WTC11 (cell line): ENCODE results near the gene TMCC1. TPM values are rescaled to one million over a fixed set of nuclear protein-coding genes. Genes with fewer than 3 reads are reported as not detected.
A peak's percentile ranks its signal among the peaks of the same experiment; 100 is the strongest.

ENCODE experiments used
- ATAC-seq: fragments of 200-7000 bp; cut with Tn5 transposase; 2 replicates; pipeline ENCODE4 v1.10.0; 2021; ENCODE audit warnings: mild to moderate bottlenecking, moderate library complexity
- CTCF ChIA-PET: fragments of 300-600 bp; sonication (Branson Sonifier 250); formaldehyde crosslinking; loops from one replicate; lab custom pipeline; 2021; ENCODE audit warnings: antibody characterized with exemption; lab: Charles Lee
- POLR2A ChIA-PET: fragments of 350-600 bp; sonication (Branson Sonifier 250); formaldehyde crosslinking; loops from one replicate; lab custom pipeline; 2021; ENCODE audit warnings: antibody characterized with exemption; lab: Charles Lee
- DNase-seq: peaks from one replicate; pipeline ENCODE4 v3.0.0; 2021; ENCODE audit warnings: low spot score
- H3K27ac Mint-ChIP-seq: 2 replicates; pipeline ENCODE4 v1.8.0; 2021; ENCODE audit warnings: mixed read lengths
- H3K27me3 Mint-ChIP-seq: 2 replicates; pipeline ENCODE4 v1.8.0; 2021; ENCODE audit warnings: low read depth, mild to moderate bottlenecking, moderate library complexity, mixed read lengths
- H3K36me3 Mint-ChIP-seq: 2 replicates; pipeline ENCODE4 v1.8.0; 2021; ENCODE audit warnings: mixed read lengths
- H3K4me1 Mint-ChIP-seq: 2 replicates; pipeline ENCODE4 v1.8.0; 2022; ENCODE audit warnings: mixed read lengths
- H3K4me3 Mint-ChIP-seq: 2 replicates; pipeline ENCODE4 v1.8.0; 2021; ENCODE audit warnings: mild to moderate bottlenecking, moderate library complexity, mixed read lengths
- H3K9me3 Mint-ChIP-seq: 2 replicates; pipeline ENCODE4 v1.8.0; 2021; ENCODE audit warnings: mixed read lengths
- AR ChIP-seq: fragments of 250-450 bp; sonication (Bioruptor Pico); IDR thresholded peaks from 2 replicates; pipeline ENCODE4 v1.9.0; 2021; ENCODE audit warnings: mild to moderate bottlenecking
- ARID4B ChIP-seq: sonication (generic); formaldehyde crosslinking; IDR thresholded peaks from 2 replicates; pipeline ENCODE4 v1.8.0; 2023; ENCODE audit warnings: missing genetic modification reagents, mild to moderate bottlenecking, borderline replicate concordance
- ATF1 ChIP-seq: sonication (generic); formaldehyde crosslinking; IDR thresholded peaks from 2 replicates; pipeline ENCODE4 v1.8.1; 2023; ENCODE audit warnings: mild to moderate bottlenecking, moderate library complexity, missing genetic modification reagents
- ATF3 ChIP-seq: sonication (generic); formaldehyde crosslinking; conservative IDR thresholded peaks from 2 replicates; pipeline ENCODE4 v1.8.1; 2022; ENCODE audit warnings: mild to moderate bottlenecking, missing genetic modification reagents
- EMX1 ChIP-seq: fragments of 250-450 bp; sonication (Bioruptor Pico); IDR thresholded peaks from 2 replicates; pipeline ENCODE4 v1.8.0; 2021; ENCODE audit warnings: mild to moderate bottlenecking
- JAZF1 ChIP-seq: fragments of 250-450 bp; sonication (Bioruptor Pico); IDR thresholded peaks from 2 replicates; pipeline ENCODE4 v1.9.0; 2021; ENCODE audit warnings: moderate library complexity, mild to moderate bottlenecking, inconsistent platforms
- KAT7 ChIP-seq: sonication (generic); formaldehyde crosslinking; IDR thresholded peaks from 2 replicates; pipeline ENCODE4 v1.8.1; 2023; ENCODE audit warnings: missing genetic modification reagents, mild to moderate bottlenecking, borderline replicate concordance
- NFYB ChIP-seq: sonication (generic); formaldehyde crosslinking; conservative IDR thresholded peaks from 2 replicates; pipeline ENCODE4 v1.8.0; 2022; ENCODE audit warnings: low read depth, missing genetic modification reagents
- NR3C1 ChIP-seq: sonication (generic); formaldehyde crosslinking; conservative IDR thresholded peaks from 2 replicates; pipeline ENCODE4 v1.8.1; 2023; ENCODE audit warnings: low read depth, mild to moderate bottlenecking, missing genetic modification reagents
- RORB ChIP-seq: fragments of 250-450 bp; sonication (Bioruptor Pico); IDR thresholded peaks from 2 replicates; pipeline ENCODE4 v1.9.0; 2021; ENCODE audit warnings: mild to moderate bottlenecking
- TEAD1 ChIP-seq: sonication (generic); formaldehyde crosslinking; IDR thresholded peaks from 2 replicates; pipeline ENCODE4 v1.8.0; 2022; ENCODE audit warnings: mild to moderate bottlenecking, missing genetic modification reagents
- ZNF425 ChIP-seq: fragments of 250-450 bp; sonication (Bioruptor Pico); conservative IDR thresholded peaks from 2 replicates; pipeline ENCODE4 v1.9.0; 2021; ENCODE audit warnings: mild to moderate bottlenecking
- ZNF532 ChIP-seq: fragments of 250-450 bp; sonication (Bioruptor Pico); IDR thresholded peaks from 2 replicates; pipeline ENCODE4 v1.9.0; 2021; ENCODE audit warnings: mild to moderate bottlenecking, borderline replicate concordance
- total RNA-seq: library from RNA; stranded (reverse); gene quantifications from 3 replicates; pipeline ENCODE4 v1.2.3, GENCODE V29; 2021
- TF ChIP-seq, protein P1 (sequence below): sonication (generic); formaldehyde crosslinking; IDR thresholded peaks from 2 replicates; pipeline ENCODE4 v1.8.1; 2023; ENCODE audit warnings: mild to moderate bottlenecking, missing genetic modification reagents

Gene TMCC1
- total RNA-seq, 1 experiment from 2014 or later: 29.3 TPM

DNA sequence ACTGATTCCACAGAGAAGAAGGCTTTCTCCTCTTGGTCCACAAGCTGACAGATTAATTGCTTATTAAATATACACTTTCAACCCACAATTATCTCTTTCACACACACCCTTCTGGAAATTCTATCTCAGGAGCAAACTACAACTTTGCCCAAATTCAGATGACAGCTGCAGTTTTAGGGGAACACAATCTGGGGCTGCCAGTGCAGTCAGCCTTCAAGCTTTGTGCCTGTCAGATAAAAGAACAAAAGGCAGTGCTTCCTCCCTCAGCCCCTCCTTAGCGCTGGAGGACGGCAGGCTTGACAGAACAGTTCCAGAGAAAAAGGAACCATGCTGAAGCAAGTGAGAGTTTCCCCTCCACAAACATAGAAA is 99.6 kb downstream of the TMCC1 start:
- Mint-ChIP-seq H3K36me3 (no peaks in the 10 kb centered on the region), H3K4me3 (peak overlapping the region; percentile 67), H3K27ac (peak overlapping the region; percentile 95), H3K27me3 (no peaks in the 10 kb centered on the region), H3K9me3 (no peaks in the 10 kb centered on the region), H3K4me1 (peaks cover 35% of the 10 kb centered on the region)
- peak; percentile 13 for ATAC-seq
- ChIA-PET CTCF (interaction anchor here (1.0 to 1.4 kb wide), 4 partner anchors 148 to 411 kb away, joined by 3 to 5 read pairs (median 4); no protein-coding TSS in a partner anchor), POLR2A (interaction anchor here (1.8 kb wide), 1 partner anchor 167 kb away, joined by 4 read pairs; no protein-coding TSS in a partner anchor)
- no peak for TF ChIP-seq ZNF425 (CRISPR knock-in tag)
- TF ChIP-seq KAT7 (CRISPR knock-in tag): no peak
- no peak for TF ChIP-seq JAZF1 (CRISPR knock-in tag)
- TF ChIP-seq ARID4B (CRISPR knock-in tag): no peak
- TF ChIP-seq ATF1 (CRISPR knock-in tag): no peak
- no peak for TF ChIP-seq NFYB (CRISPR knock-in tag)
- TF ChIP-seq, protein P1, sequence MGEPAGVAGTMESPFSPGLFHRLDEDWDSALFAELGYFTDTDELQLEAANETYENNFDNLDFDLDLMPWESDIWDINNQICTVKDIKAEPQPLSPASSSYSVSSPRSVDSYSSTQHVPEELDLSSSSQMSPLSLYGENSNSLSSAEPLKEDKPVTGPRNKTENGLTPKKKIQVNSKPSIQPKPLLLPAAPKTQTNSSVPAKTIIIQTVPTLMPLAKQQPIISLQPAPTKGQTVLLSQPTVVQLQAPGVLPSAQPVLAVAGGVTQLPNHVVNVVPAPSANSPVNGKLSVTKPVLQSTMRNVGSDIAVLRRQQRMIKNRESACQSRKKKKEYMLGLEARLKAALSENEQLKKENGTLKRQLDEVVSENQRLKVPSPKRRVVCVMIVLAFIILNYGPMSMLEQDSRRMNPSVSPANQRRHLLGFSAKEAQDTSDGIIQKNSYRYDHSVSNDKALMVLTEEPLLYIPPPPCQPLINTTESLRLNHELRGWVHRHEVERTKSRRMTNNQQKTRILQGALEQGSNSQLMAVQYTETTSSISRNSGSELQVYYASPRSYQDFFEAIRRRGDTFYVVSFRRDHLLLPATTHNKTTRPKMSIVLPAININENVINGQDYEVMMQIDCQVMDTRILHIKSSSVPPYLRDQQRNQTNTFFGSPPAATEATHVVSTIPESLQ (CRISPR knock-in tag): no peak
- no peak for TF ChIP-seq AR (CRISPR knock-in tag)
- TF ChIP-seq NR3C1 (CRISPR knock-in tag): no peak
- TF ChIP-seq ZNF532: no peak
- TF ChIP-seq ATF3: no peak
- TF ChIP-seq TEAD1 (CRISPR knock-in tag): no peak
- no peak for TF ChIP-seq RORB (CRISPR knock-in tag)
- no peak for TF ChIP-seq EMX1 (CRISPR knock-in tag)
- DNase-seq: no peak
